HEK293 (cell line): ENCODE data around the gene RASGRP1.

Source experiments
- CTCF ChIA-PET: fragments of 350-600 bp; formaldehyde crosslinking; extraction: SDS; loops from one replicate; lab custom pipeline; 2021; ENCODE audit warnings: antibody characterized with exemption; lab: Yijun Ruan, JAX
- POLR2A ChIA-PET: fragments of 300-600 bp; formaldehyde crosslinking; extraction: SDS; loops from one replicate; lab custom pipeline; 2020; ENCODE audit warnings: antibody characterized with exemption, inconsistent platforms; lab: Yijun Ruan, JAX
- H3K27ac ChIP-seq: fragments of 200-500 bp; sonication (Bioruptor generic); 2 replicates; pipeline ENCODE4 v1.5.1; 2014; ENCODE audit warnings: low read depth, low read length, control low read depth, inconsistent platforms; ENCODE audit errors: extremely low read depth
- H3K36me3 ChIP-seq, 2 experiments: fragments of 200-500 bp in 1 of 2; sonication (Bioruptor generic) in 1 of 2; 1 replicate in 1 of 2; 2 replicates in 1 of 2; pipeline ENCODE4 v1.5.1; 2014 to 2017; ENCODE audit warnings: inconsistent platforms in 2 of 2, low read length in 2 of 2; ENCODE audit not compliant: control insufficient read depth in 2 of 2, insufficient read depth in 1 of 2
- H3K4me1 ChIP-seq: fragments of 200-500 bp; sonication (Bioruptor generic); 2 replicates; pipeline ENCODE4 v1.5.1; 2014; ENCODE audit warnings: mild to moderate bottlenecking, low read length, inconsistent platforms; ENCODE audit not compliant: control insufficient read depth, insufficient read depth
- H3K4me3 ChIP-seq: 2 replicates; pipeline ENCODE4 v1.5.1; 2011; ENCODE audit warnings: low read depth, mild to moderate bottlenecking, control low read depth, low read length, moderate library complexity
- H3K9me3 ChIP-seq: fragments of 200-500 bp; sonication (Bioruptor generic); 2 replicates; pipeline ENCODE4 v1.5.1; 2014; ENCODE audit warnings: low read depth, low read length, inconsistent platforms; ENCODE audit not compliant: control insufficient read depth, insufficient read depth
- ATF2 ChIP-seq: fragments of 450-650 bp; formaldehyde crosslinking; IDR thresholded peaks from 2 replicates; pipeline ENCODE4 v1.5.1; 2016; ENCODE audit warnings: missing biosample characterization, missing genetic modification characterization, low read depth
- CTCF ChIP-seq: fragments of 450-650 bp; formaldehyde crosslinking; IDR thresholded peaks from 2 replicates; pipeline ENCODE4 v1.5.1; 2016; ENCODE audit warnings: missing biosample characterization, missing genetic modification characterization
- HOXC10 ChIP-seq: sonication (generic); formaldehyde crosslinking; IDR thresholded peaks from 2 replicates; pipeline ENCODE4 v1.8.1; 2023; ENCODE audit warnings: mild to moderate bottlenecking, missing genetic modification reagents
- HOXD13 ChIP-seq: sonication (generic); formaldehyde crosslinking; IDR thresholded peaks from 2 replicates; pipeline ENCODE4 v1.8.0; 2022; ENCODE audit warnings: missing genetic modification reagents, borderline replicate concordance
- IKZF3 ChIP-seq: fragments of 450-650 bp; IDR thresholded peaks from 2 replicates; pipeline ENCODE4 v1.5.0; 2018; ENCODE audit warnings: missing biosample characterization, mild to moderate bottlenecking, missing genetic modification characterization, moderate library complexity
- SETDB1 ChIP-seq: IDR thresholded peaks from one replicate; pipeline ENCODE4 v1.6.1; 2017; ENCODE audit warnings: mild to moderate bottlenecking, low read length, moderate library complexity, mixed read lengths; ENCODE audit not compliant: insufficient read length
- ZFHX2 ChIP-seq: fragments of 450-650 bp; formaldehyde crosslinking; conservative IDR thresholded peaks from 2 replicates; pipeline ENCODE4 v1.5.1; 2016; ENCODE audit warnings: missing biosample characterization, missing genetic modification characterization
- ZFP3 ChIP-seq: fragments of 450-650 bp; formaldehyde crosslinking; IDR thresholded peaks from 2 replicates; pipeline ENCODE4 v1.5.1; 2016; ENCODE audit warnings: low read depth, missing biosample characterization, missing genetic modification characterization
- ZNF121 ChIP-seq: fragments of 450-650 bp; formaldehyde crosslinking; IDR thresholded peaks from 2 replicates; pipeline ENCODE4 v1.5.1; 2016; ENCODE audit warnings: missing biosample characterization, missing genetic modification characterization
- ZNF140 ChIP-seq: fragments of 450-650 bp; formaldehyde crosslinking; IDR thresholded peaks from 2 replicates; pipeline ENCODE4 v1.5.1; 2016; ENCODE audit warnings: missing biosample characterization, missing genetic modification characterization
- ZNF214 ChIP-seq: fragments of 450-650 bp; formaldehyde crosslinking; IDR thresholded peaks from 2 replicates; pipeline ENCODE4 v1.5.1; 2017; ENCODE audit warnings: missing biosample characterization, mild to moderate bottlenecking, missing genetic modification characterization, borderline replicate concordance
- ZNF239 ChIP-seq: fragments of 450-650 bp; formaldehyde crosslinking; IDR thresholded peaks from 2 replicates; pipeline ENCODE4 v1.5.1; 2016; ENCODE audit warnings: missing biosample characterization, missing genetic modification characterization
- ZNF24 ChIP-seq: fragments of 450-650 bp; formaldehyde crosslinking; IDR thresholded peaks from 2 replicates; pipeline ENCODE4 v1.5.1; 2016; ENCODE audit warnings: missing biosample characterization, missing genetic modification characterization
- ZNF266 ChIP-seq: fragments of 450-650 bp; formaldehyde crosslinking; IDR thresholded peaks from 2 replicates; pipeline ENCODE4 v1.5.1; 2016; ENCODE audit warnings: missing biosample characterization, missing genetic modification characterization, low read depth
- ZNF324 ChIP-seq: fragments of 450-650 bp; formaldehyde crosslinking; IDR thresholded peaks from 2 replicates; pipeline ENCODE4 v1.5.1; 2016; ENCODE audit warnings: missing biosample characterization, missing genetic modification characterization
- ZNF404 ChIP-seq: fragments of 450-650 bp; formaldehyde crosslinking; IDR thresholded peaks from 2 replicates; pipeline ENCODE4 v1.5.1; 2017; ENCODE audit warnings: missing biosample characterization, missing genetic modification characterization
- ZNF416 ChIP-seq: fragments of 450-650 bp; formaldehyde crosslinking; IDR thresholded peaks from 2 replicates; pipeline ENCODE4 v1.5.1; 2016; ENCODE audit warnings: missing biosample characterization, missing genetic modification characterization
- ZNF426 ChIP-seq: fragments of 450-650 bp; formaldehyde crosslinking; IDR thresholded peaks from 2 replicates; pipeline ENCODE4 v1.5.1; 2017; ENCODE audit warnings: missing biosample characterization, missing genetic modification characterization, mild to moderate bottlenecking, inconsistent platforms, moderate library complexity
- ZNF558 ChIP-seq: fragments of 450-650 bp; formaldehyde crosslinking; IDR thresholded peaks from 2 replicates; pipeline ENCODE4 v1.5.1; 2016; ENCODE audit warnings: missing biosample characterization, missing genetic modification characterization
- ZNF560 ChIP-seq: fragments of 450-650 bp; formaldehyde crosslinking; IDR thresholded peaks from 2 replicates; pipeline ENCODE4 v1.5.1; 2017; ENCODE audit warnings: missing biosample characterization, missing genetic modification characterization, borderline replicate concordance
- ZNF621 ChIP-seq: fragments of 450-650 bp; formaldehyde crosslinking; IDR thresholded peaks from 2 replicates; pipeline ENCODE4 v1.5.1; 2017; ENCODE audit warnings: missing biosample characterization, missing genetic modification characterization
- ZNF624 ChIP-seq: fragments of 450-650 bp; formaldehyde crosslinking; IDR thresholded peaks from 2 replicates; pipeline ENCODE4 v1.5.1; 2017; ENCODE audit warnings: missing biosample characterization, missing genetic modification characterization
- ZNF664 ChIP-seq: fragments of 450-650 bp; formaldehyde crosslinking; IDR thresholded peaks from 2 replicates; pipeline ENCODE4 v1.5.1; 2016; ENCODE audit warnings: missing biosample characterization, missing genetic modification characterization
- ZNF785 ChIP-seq: fragments of 450-650 bp; formaldehyde crosslinking; IDR thresholded peaks from 2 replicates; pipeline ENCODE4 v1.5.1; 2016; ENCODE audit warnings: missing biosample characterization, missing genetic modification characterization
- ZNF792 ChIP-seq: fragments of 450-650 bp; formaldehyde crosslinking; IDR thresholded peaks from 2 replicates; pipeline ENCODE4 v1.5.1; 2016; ENCODE audit warnings: missing biosample characterization, missing genetic modification characterization
- ZSCAN4 ChIP-seq: fragments of 450-650 bp; formaldehyde crosslinking; IDR thresholded peaks from 2 replicates; pipeline ENCODE4 v1.5.1; 2017; ENCODE audit warnings: missing biosample characterization, missing genetic modification characterization

Gene RASGRP1

GRCh38 chr15:38463893-38464292 lies 100.7 kb downstream of the RASGRP1 start (continued):
- TF ChIP-seq ZSCAN4 (tag by site-specific recombination) (no peak), ZNF426 (tag by site-specific recombination) (no peak), ZNF24 (tag by site-specific recombination) (no peak), ZNF621 (tag by site-specific recombination) (no peak), ZNF121 (no peak), HOXC10 (CRISPR knock-in tag) (no peak), ZNF416 (no peak), ZNF324 (tag by site-specific recombination) (no peak), SETDB1 (no peak), ZNF558 (tag by site-specific recombination) (no peak)

GRCh38 chr15:38461066-38461833 lies 103.4 kb downstream of the RASGRP1 start:
- CTCF ChIA-PET = interaction anchor here (0.6 to 1.0 kb wide), 2 partner anchors 229 to 238 kb away, joined by 3 read pairs; no protein-coding TSS in a partner anchor
- H3K4me3 ChIP-seq = no peak overlapping the region

GRCh38 chr15:38460543-38460942 lies 104.1 kb downstream of the RASGRP1 start:
- CTCF ChIA-PET = interaction anchor here (0.6 to 1.3 kb wide), 4 partner anchors 14 to 238 kb away, joined by 3 read pairs; no protein-coding TSS in a partner anchor
- TF ChIP-seq ZFHX2 (tag by site-specific recombination) = no peak
- no peak for TF ChIP-seq IKZF3 (tag by site-specific recombination)
- no peak for TF ChIP-seq HOXD13 (CRISPR knock-in tag)
- no peak for TF ChIP-seq ZNF624 (tag by site-specific recombination)
- no peak for TF ChIP-seq ZNF560
- TF ChIP-seq ZNF792 (tag by site-specific recombination) = no peak
- no peak for TF ChIP-seq ZNF140 (tag by site-specific recombination)
- TF ChIP-seq ZNF266 (tag by site-specific recombination) = no peak
- no peak for TF ChIP-seq ZNF239 (tag by site-specific recombination)
- POLR2A ChIA-PET = no interaction called here
- Histone ChIP-seq H3K4me1 (peaks cover 4% of the 10 kb centered on the region; the same call in 1 of the 2 replicates), H3K4me3 (no peak overlapping the region), H3K27ac (no peak overlapping the region), H3K9me3 (no peaks in the 10 kb centered on the region), H3K36me3 (peaks cover 0 to 9% of the 10 kb centered on the region in 2 experiments; a peak in 1 of 3 replicates)

More at GRCh38 chr15:38461066-38461833, 103.4 kb downstream of the RASGRP1 start:
- Histone ChIP-seq H3K27ac (no peak overlapping the region), H3K36me3 (peaks cover 0 to 9% of the 10 kb centered on the region in 2 experiments; a peak in 1 of 3 replicates), H3K9me3 (no peaks in the 10 kb centered on the region), H3K4me1 (no peaks in the 10 kb centered on the region; the same call in 1 of the 2 replicates)
- POLR2A ChIA-PET = no interaction called here
- no peak for TF ChIP-seq ZNF664 (tag by site-specific recombination)

GRCh38 chr15:38459480-38459879 lies 105.1 kb downstream of the RASGRP1 start:
- H3K36me3 ChIP-seq = peaks cover 0 to 9% of the 10 kb centered on the region in 2 experiments; a peak in 1 of 3 replicates
- no peak overlapping the region for H3K4me3 ChIP-seq
- POLR2A ChIA-PET = no interaction called here
- CTCF ChIA-PET = interaction anchor here (0.6 to 1.3 kb wide), 2 partner anchors 15 to 283 kb away, joined by 3 to 5 read pairs; no protein-coding TSS in a partner anchor
- H3K9me3 ChIP-seq = no peaks in the 10 kb centered on the region
- peaks cover 4% of the 10 kb centered on the region; the same call in 1 of the 2 replicates for H3K4me1 ChIP-seq
- H3K27ac ChIP-seq = no peak overlapping the region
- TF ChIP-seq ZNF785 (tag by site-specific recombination) = no peak
- TF ChIP-seq ZNF214 (tag by site-specific recombination) = no peak
- no peak for TF ChIP-seq ZFP3
- no peak for TF ChIP-seq ZNF404 (tag by site-specific recombination)
- TF ChIP-seq ATF2 (tag by site-specific recombination) = no peak
- no peak for TF ChIP-seq CTCF (tag by site-specific recombination)
